AG04450 (cell line): ENCODE results near the gene GLIS1. TPM values are rescaled to one million over a fixed set of nuclear protein-coding genes. Genes with fewer than 3 reads are reported as not detected.

Experiments used
- CTCF ChIA-PET: fragments of 300-600, 350-600 bp; formaldehyde crosslinking; extraction: SDS; loops from one replicate; lab custom pipeline; 2022; ENCODE audit warnings: antibody characterized with exemption, inconsistent platforms; lab: Charles Lee
- POLR2A ChIA-PET: fragments of 350-600 bp; formaldehyde crosslinking; extraction: SDS; loops from one replicate; lab custom pipeline; 2021; ENCODE audit warnings: antibody characterized with exemption, inconsistent platforms; lab: Yijun Ruan, JAX
- DNase-seq: peaks from one replicate; pipeline ENCODE4 v3.0.0-alpha.2; 2011; ENCODE audit warnings: low read depth, low spot score
- H3K27ac ChIP-seq: one replicate; pipeline ENCODE4 v1.5.1; 2012; ENCODE audit warnings: low read depth, low read length, control low read depth
- H3K27me3 ChIP-seq: one replicate; pipeline ENCODE4 v1.6.0; 2012; ENCODE audit warnings: low read length; ENCODE audit not compliant: control insufficient read depth, insufficient read depth
- H3K4me3 ChIP-seq: 2 replicates; pipeline ENCODE4 v1.5.1; 2011; ENCODE audit warnings: mild to moderate bottlenecking, low read depth, low read length, control low read depth
- H3K9me3 ChIP-seq: 2 replicates; pipeline ENCODE4 v1.5.1; 2012; ENCODE audit warnings: low read length; ENCODE audit not compliant: control insufficient read depth, insufficient read depth
- polyA minus RNA-seq: library from RNA; depleted of rRNA, polyadenylated mRNA; stranded (reverse); fragments of >200 nt; gene quantifications from 2 replicates; pipeline ENCODE4 v1.2.3, GENCODE V29; 2011; rRNA and poly(A)+ RNA removed
- polyA plus RNA-seq: library from polyadenylated mRNA; depleted of rRNA; stranded (reverse); fragments of >200 nt; gene quantifications from 2 replicates; pipeline ENCODE4 v1.2.3, GENCODE V29; 2011; rRNA removed
- TF ChIP-seq, protein P1 (sequence below): IDR thresholded peaks from 2 replicates; pipeline ENCODE4 v1.5.1; 2011; ENCODE audit warnings: low read depth, low read length, control low read depth, inconsistent platforms

Gene GLIS1
- polyA plus RNA-seq (0.77 and 1.3 TPM in 2 replicates), polyA minus RNA-seq (0.87 and 1.1 TPM in 2 replicates)

DNA sequence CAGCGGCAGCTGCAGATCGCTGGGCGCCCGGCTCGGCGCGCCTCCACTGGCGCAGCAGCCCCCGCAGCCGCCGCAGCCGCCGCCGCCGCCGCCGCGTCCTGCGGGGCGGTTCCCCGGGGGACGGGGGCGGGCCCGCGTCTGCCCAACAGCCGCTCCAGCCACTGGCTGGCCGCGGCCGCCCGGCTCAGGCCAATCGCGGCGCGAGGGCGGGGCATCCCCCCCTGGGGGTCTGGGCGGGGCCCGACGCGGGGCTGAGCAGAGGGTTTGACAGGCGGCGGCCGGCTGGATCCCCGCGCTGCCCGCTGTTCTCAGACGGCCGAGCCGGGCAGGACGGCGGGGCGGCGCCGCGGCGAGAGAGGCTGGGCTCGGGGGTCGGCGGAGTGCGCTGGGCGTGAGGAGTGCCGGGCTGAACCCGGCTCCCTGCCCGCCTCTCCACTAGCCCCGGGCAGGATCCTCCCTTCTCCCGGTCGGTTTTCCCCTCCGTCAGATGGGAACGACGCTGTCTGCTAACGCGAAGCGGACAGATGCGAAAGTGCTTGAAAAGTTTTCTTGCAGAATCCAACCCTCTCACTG lies at the start of gene GLIS1:
Gene GLIS1, minus strand, starts transcription at position 56 of the 573 bp plus-strand sequence. CDS start 1,100 bp downstream, outside the sequence.
- no peak for DNase-seq
- Histone ChIP-seq H3K4me3 (peak within 1 kb of the TSS; percentile 84), H3K27me3 (no peaks in the 10 kb centered on the region), H3K9me3 (peaks cover 4% of the 10 kb centered on the region), H3K27ac (peak within 1 kb of the TSS; percentile 47)
- CTCF ChIA-PET: no interaction called here
- TF ChIP-seq, protein P1, sequence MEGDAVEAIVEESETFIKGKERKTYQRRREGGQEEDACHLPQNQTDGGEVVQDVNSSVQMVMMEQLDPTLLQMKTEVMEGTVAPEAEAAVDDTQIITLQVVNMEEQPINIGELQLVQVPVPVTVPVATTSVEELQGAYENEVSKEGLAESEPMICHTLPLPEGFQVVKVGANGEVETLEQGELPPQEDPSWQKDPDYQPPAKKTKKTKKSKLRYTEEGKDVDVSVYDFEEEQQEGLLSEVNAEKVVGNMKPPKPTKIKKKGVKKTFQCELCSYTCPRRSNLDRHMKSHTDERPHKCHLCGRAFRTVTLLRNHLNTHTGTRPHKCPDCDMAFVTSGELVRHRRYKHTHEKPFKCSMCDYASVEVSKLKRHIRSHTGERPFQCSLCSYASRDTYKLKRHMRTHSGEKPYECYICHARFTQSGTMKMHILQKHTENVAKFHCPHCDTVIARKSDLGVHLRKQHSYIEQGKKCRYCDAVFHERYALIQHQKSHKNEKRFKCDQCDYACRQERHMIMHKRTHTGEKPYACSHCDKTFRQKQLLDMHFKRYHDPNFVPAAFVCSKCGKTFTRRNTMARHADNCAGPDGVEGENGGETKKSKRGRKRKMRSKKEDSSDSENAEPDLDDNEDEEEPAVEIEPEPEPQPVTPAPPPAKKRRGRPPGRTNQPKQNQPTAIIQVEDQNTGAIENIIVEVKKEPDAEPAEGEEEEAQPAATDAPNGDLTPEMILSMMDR: no peak
- POLR2A ChIA-PET: interaction anchor here (0.6 kb wide), 1 partner anchor 14 kb away, joined by 3 read pairs; no protein-coding TSS in a partner anchor

DNA sequence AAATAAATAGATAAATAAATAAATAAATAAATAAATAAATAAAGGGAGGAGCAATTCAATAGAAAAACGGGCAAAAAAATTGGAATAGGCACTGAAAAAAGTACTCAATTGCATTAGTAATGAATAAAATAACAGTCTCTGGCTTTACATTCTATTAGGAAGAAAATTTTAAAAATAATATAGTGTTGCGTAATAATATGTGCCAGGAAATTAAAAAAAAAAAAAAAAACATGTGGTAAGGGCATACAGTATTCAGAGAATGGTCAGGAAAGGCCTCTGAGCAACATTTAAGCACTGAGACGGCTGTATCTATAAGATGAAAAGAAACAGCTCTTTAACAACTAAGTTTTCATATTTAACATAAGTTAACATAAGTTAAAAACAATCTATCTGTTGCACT lies 48.7 kb upstream of the GLIS1 start:
- H3K4me3 ChIP-seq: no peak overlapping the region
- CTCF ChIA-PET: interaction anchor here (0.5 kb wide), 1 partner anchor 172 kb away, joined by 3 read pairs; no protein-coding TSS in a partner anchor
- H3K9me3 ChIP-seq: no peaks in the 10 kb centered on the region
- TF ChIP-seq, protein P1: no peak
- no peak for DNase-seq
- POLR2A ChIA-PET: no interaction called here
- no peak overlapping the region for H3K27ac ChIP-seq
- no peaks in the 10 kb centered on the region for H3K27me3 ChIP-seq

DNA sequence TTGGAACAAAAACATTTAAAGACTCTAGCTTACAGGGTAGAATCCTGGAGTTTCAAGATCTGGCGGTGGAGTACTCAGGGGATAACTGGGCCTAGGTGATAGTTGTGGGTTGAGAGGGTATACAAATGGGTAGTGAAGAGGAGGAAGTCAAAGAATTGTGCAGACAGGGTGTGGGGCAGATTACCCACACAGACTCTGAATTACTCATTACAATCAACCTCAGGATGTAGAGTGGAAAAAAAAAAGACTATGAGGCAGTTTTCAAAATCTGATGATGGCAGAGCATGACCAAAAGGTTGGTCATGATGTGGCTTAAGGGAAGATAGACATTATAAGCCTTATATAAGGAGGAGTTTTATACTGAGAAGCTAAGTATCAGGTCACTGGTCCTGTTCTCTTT lies 44.1 kb upstream of the GLIS1 start:
- Histone ChIP-seq H3K9me3 (no peaks in the 10 kb centered on the region), H3K4me3 (no peak overlapping the region), H3K27ac (no peak overlapping the region), H3K27me3 (no peaks in the 10 kb centered on the region)
- ChIA-PET POLR2A (no interaction called here), CTCF (no interaction called here)
- TF ChIP-seq, protein P1: no peak
- no peak for DNase-seq

DNA sequence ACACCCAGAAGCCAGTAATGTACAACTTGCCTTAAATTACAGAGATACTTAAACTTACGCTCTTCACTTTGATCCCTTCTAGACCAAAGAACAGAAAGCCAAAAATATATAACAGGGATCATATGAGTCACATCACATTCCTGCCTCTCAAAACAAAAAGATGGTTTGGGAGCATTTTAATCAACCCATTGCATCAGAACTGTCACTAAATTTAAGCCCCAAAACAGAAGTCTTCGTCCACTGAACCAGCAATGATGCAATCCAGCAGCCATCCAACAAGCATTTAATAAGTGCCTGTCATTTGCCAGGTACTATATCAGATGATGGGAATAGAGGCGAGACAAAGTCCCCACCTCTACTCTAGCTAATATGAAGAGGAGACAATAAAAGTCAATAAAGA lies 42.7 kb upstream of the GLIS1 start:
- no peak for DNase-seq
- POLR2A ChIA-PET: no interaction called here
- H3K27ac ChIP-seq: no peak overlapping the region

DNA sequence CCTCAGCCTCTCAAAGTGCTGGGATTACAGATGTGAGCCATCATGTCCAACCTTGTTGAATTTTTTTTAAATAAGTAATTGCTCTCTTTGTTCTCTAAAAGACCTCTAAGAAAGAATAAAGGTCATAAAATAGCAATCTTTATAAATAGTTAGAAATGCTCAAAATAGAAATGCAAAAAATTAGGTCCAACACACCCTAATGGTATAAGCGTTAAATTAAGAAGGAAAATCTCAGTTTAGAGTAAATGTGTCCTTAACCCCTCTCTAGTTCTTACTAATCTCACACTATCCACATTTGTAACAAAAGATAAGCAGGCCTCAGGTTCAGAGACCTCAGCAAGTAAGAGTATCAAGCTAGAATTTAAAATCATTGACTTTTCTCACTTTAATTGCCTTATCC lies 38.3 kb upstream of the GLIS1 start:
- TF ChIP-seq, protein P1: no peak
- CTCF ChIA-PET: interaction anchor here (0.6 to 0.7 kb wide), 2 partner anchors 20 to 101 kb away, joined by 3 to 4 read pairs; no protein-coding TSS in a partner anchor
- POLR2A ChIA-PET: no interaction called here

More for the DNA sequence above, 42.7 kb upstream of the GLIS1 start:
- TF ChIP-seq, protein P1: no peak
- CTCF ChIA-PET: no interaction called here
- no peaks in the 10 kb centered on the region for H3K27me3 ChIP-seq
- H3K9me3 ChIP-seq: no peaks in the 10 kb centered on the region
- H3K4me3 ChIP-seq: no peak overlapping the region

More for the DNA sequence above, 38.3 kb upstream of the GLIS1 start:
- no peak overlapping the region for H3K27ac ChIP-seq
- H3K4me3 ChIP-seq: no peak overlapping the region
- no peak for DNase-seq
- no peaks in the 10 kb centered on the region for H3K9me3 ChIP-seq
- no peaks in the 10 kb centered on the region for H3K27me3 ChIP-seq
